ENCODE measurements around the gene DPEP3. TPM values are rescaled to one million over a fixed set of nuclear protein-coding genes. Genes with fewer than 3 reads are reported as not detected.
A peak's percentile ranks its signal among the peaks of the same experiment; 100 is the strongest.

Gene DPEP3
- total RNA-seq, 4 donors from 2014 or later = 0.11 to 0.40 TPM; not detected in 2

DNA sequence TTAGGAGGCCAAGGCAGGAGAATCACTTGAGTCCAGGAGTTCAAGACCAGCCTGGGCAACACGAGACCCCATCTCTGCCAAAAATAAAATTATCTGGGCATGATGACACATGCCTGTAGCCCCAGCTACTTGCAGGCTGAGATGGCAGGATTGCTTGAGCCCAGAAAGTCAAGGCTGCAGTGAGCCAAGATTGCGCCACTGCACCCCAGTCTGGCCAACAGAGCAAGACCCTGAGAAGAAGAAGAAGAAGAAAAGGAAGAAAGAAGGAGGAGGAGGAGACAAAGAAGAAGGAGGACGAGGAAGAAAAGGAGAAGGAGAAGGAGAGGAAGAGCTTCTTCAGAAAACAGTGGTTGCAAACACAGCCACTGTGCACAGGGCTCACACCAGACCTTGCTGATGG lies 8.4 kb upstream of the DPEP3 start:
- H3K27ac ChIP-seq = no peak overlapping the region
- 86 to 93% methylated on average over 3 of the region's 3 CpGs for WGBS, 2 donors
- H3K4me3 ChIP-seq (replicated peaks in 1 of 3) = no peak overlapping the region
- intact Hi-C loops (cut with DNase I) = no loop called here
- H3K4me1 ChIP-seq = peaks cover 8 to 15% of the 10 kb centered on the region in 2 donors
- no peak for DNase-seq
- H3K36me3 ChIP-seq = no peaks in the 10 kb centered on the region
- no peaks in the 10 kb centered on the region for H3K27me3 ChIP-seq
- TF ChIP-seq, protein P1, sequence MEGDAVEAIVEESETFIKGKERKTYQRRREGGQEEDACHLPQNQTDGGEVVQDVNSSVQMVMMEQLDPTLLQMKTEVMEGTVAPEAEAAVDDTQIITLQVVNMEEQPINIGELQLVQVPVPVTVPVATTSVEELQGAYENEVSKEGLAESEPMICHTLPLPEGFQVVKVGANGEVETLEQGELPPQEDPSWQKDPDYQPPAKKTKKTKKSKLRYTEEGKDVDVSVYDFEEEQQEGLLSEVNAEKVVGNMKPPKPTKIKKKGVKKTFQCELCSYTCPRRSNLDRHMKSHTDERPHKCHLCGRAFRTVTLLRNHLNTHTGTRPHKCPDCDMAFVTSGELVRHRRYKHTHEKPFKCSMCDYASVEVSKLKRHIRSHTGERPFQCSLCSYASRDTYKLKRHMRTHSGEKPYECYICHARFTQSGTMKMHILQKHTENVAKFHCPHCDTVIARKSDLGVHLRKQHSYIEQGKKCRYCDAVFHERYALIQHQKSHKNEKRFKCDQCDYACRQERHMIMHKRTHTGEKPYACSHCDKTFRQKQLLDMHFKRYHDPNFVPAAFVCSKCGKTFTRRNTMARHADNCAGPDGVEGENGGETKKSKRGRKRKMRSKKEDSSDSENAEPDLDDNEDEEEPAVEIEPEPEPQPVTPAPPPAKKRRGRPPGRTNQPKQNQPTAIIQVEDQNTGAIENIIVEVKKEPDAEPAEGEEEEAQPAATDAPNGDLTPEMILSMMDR (IDR thresholded peaks at IDR 0.05) = no peak
- no peak for TF ChIP-seq POLR2A (IDR thresholded peaks at IDR 0.05)
- no peaks in the 10 kb centered on the region for H3K9me3 ChIP-seq

DNA sequence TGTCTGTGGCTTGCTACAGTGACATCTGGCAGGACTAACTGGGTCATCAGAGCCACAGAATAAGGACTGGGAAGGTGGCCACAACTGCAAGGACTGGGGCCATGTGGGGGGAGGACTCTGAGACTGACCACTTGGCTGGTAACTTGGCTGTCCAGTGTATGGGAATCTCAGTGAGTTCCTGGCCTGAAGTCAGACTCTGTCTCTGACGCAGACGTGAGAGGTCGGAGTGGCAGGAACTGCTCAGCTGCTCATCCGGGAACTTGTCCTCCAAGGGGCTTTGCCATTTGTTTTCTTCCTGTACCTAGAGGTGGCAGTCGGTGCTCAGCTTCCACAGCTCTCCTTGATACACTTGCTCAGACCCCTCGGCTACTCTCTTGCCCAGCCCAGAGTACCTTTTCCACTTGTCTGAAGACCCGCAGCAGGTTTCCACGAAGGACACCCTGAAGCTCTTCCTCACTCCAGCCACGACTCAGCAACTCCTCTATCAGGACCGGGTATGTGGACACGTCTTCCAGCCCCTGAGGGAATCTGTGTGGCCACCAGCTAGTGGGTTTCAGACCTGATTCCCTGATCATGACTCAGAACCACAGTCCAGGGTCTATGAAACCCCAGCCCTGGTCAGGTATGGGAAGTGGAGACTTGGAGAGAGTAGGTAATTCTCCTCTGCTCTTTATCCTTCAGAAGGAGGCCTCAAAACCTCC lies 7.3 kb upstream of the DPEP3 start:
- peaks cover 0 to 6% of the 10 kb centered on the region in 2 donors for H3K4me1 ChIP-seq
- no peaks in the 10 kb centered on the region for H3K27me3 ChIP-seq
- peak overlapping the region in 1 of 3 donors; percentile 61 for H3K27ac ChIP-seq
- H3K9me3 ChIP-seq = no peaks in the 10 kb centered on the region
- H3K4me3 ChIP-seq (replicated peaks in 1 of 3) = no peak overlapping the region
- no peak for DNase-seq
- TF ChIP-seq, protein P1 (IDR thresholded peaks at IDR 0.05) = no peak
- no peak for TF ChIP-seq POLR2A (IDR thresholded peaks at IDR 0.05)
- no peaks in the 10 kb centered on the region for H3K36me3 ChIP-seq
- 52 to 74% methylated on average over 10 to 11 of the region's 11 CpGs for WGBS, 2 donors
- intact Hi-C loops (cut with DNase I) = no loop called here

DNA sequence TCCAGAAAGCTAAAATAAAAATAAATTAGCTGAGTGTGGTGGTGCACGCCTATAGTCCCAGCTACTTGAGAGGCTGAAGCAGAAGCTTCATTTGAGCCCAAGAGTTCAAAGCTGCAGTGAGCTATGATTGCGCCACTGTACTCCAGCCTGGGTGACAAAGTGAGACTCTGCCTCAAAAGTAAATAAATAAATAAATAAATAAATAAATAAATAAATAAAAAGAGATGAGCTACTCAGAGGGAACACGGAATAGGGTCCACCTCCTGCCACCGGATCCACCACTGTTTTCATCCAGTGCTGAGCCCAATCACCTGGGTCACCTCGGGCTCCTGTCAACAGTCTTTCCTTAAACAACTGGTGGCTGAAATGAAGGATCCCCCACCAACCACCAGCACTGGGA lies 6.7 kb upstream of the DPEP3 start:
- 84 to 87% methylated on average over 5 of the region's 5 CpGs for WGBS, 2 donors
- intact Hi-C loops (cut with DNase I) = no loop called here
- H3K27ac ChIP-seq = no peak overlapping the region

DNA sequence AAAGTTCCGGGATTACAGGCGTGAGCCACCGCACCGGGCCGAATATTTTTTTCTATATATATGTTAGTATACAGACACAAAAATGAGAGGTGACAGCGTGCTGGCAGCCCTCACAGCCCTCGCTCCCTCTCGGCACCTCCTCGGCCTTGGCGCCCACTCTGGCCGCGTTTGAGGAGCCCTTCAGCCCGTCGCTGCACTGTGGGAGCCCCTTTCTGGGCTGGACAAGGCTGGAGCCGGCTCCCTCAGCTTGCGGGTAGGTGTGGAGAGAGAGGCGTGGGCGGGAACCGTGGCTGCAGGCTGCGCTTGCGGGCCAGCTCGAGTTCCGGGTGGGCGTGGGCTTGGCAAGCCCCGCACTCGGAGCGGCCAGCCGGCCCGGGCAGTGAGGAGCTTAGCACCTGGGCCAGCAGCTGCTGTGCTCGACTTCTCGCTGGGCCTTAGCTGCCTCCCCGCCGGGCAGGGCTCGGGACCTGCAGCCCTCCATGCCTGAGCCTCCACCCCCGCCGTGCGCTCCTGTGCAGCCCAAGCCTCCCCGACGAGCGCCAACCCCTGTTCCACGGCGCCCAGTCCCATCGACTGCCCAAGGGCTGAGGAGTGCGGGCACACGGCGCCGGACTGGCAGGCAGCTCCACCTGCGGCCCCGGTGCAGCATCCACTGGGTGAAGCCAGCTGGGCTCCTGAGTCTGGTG lies 1.9 kb upstream of the DPEP3 start:
- TF ChIP-seq, protein P1 (IDR thresholded peaks at IDR 0.05) = no peak
- Histone ChIP-seq H3K36me3 (no peaks in the 10 kb centered on the region), H3K9me3 (no peaks in the 10 kb centered on the region), H3K4me3 (replicated peaks in 1 of 3) (no peak overlapping the region), H3K27ac (no peak overlapping the region), H3K27me3 (no peaks in the 10 kb centered on the region), H3K4me1 (peaks cover 0 to 6% of the 10 kb centered on the region in 2 donors)
- intact Hi-C loops (cut with DNase I) = no loop called here
- DNase-seq = no peak
- 95% methylated on average over 32 to 35 of the region's 49 CpGs for WGBS, 2 donors

More for the DNA sequence above, 6.7 kb upstream of the DPEP3 start:
- H3K9me3 ChIP-seq = no peaks in the 10 kb centered on the region
- peaks cover 0 to 6% of the 10 kb centered on the region in 2 donors for H3K4me1 ChIP-seq
- no peaks in the 10 kb centered on the region for H3K27me3 ChIP-seq
- no peak overlapping the region for H3K4me3 ChIP-seq (replicated peaks in 1 of 3)
- TF ChIP-seq, protein P1 (IDR thresholded peaks at IDR 0.05) = no peak
- no peak for TF ChIP-seq POLR2A (IDR thresholded peaks at IDR 0.05)
- no peak for DNase-seq
- H3K36me3 ChIP-seq = no peaks in the 10 kb centered on the region

Measured in thyroid gland (tissue), 4 donors.